H9 (cell line): ENCODE results near the gene SCN8A. TPM values are rescaled to one million over a fixed set of nuclear protein-coding genes. Genes with fewer than 3 reads are reported as not detected.

Source experiments
- DNase-seq: peaks from one replicate; pipeline ENCODE4 v3.0.0-alpha.2; 2017
- H2AFZ ChIP-seq: one replicate; pipeline ENCODE4 v1.6.1; 2013; ENCODE audit warnings: mild to moderate bottlenecking, low read length, control low read depth, moderate library complexity
- H2AK5ac ChIP-seq: 2 replicates; pipeline ENCODE4 v1.6.1; 2013; ENCODE audit warnings: low read length, control low read depth, mixed read lengths; ENCODE audit not compliant: insufficient read length
- H2BK120ac ChIP-seq: one replicate; pipeline ENCODE4 v1.6.1; 2013; ENCODE audit warnings: low read depth, mild to moderate bottlenecking, low read length, control low read depth, inconsistent platforms; ENCODE audit not compliant: poor library complexity, severe bottlenecking
- H2BK12ac ChIP-seq: 2 replicates; pipeline ENCODE4 v1.6.1; 2013; ENCODE audit warnings: low read length, control low read depth, mixed read lengths, low read depth; ENCODE audit not compliant: insufficient read length
- H2BK15ac ChIP-seq: 2 replicates; pipeline ENCODE4 v1.6.1; 2013; ENCODE audit warnings: low read depth, low read length, control low read depth
- H2BK20ac ChIP-seq: one replicate; pipeline ENCODE4 v1.6.1; 2013; ENCODE audit warnings: low read depth, mild to moderate bottlenecking, low read length, control low read depth, inconsistent platforms; ENCODE audit not compliant: poor library complexity, severe bottlenecking
- H2BK5ac ChIP-seq: 2 replicates; pipeline ENCODE4 v1.6.1; 2013; ENCODE audit warnings: low read length, control low read depth, mixed read lengths; ENCODE audit not compliant: insufficient read length
- H3K14ac ChIP-seq: 2 replicates; pipeline ENCODE4 v1.6.1; 2013; ENCODE audit warnings: low read length, control low read depth; ENCODE audit not compliant: insufficient read depth
- H3K18ac ChIP-seq: 2 replicates; pipeline ENCODE4 v1.6.1; 2013; ENCODE audit warnings: low read depth, mild to moderate bottlenecking, mixed read lengths, low read length, control low read depth; ENCODE audit not compliant: insufficient read length
- H3K23ac ChIP-seq: 2 replicates; pipeline ENCODE4 v1.6.1; 2013; ENCODE audit warnings: low read length, control low read depth, mixed read lengths, low read depth; ENCODE audit not compliant: insufficient read length
- H3K23me2 ChIP-seq: 2 replicates; pipeline ENCODE4 v1.6.1; 2013; ENCODE audit warnings: low read depth, mild to moderate bottlenecking, mixed read lengths, low read length, control low read depth; ENCODE audit not compliant: insufficient read length, poor library complexity, severe bottlenecking
- H3K27ac ChIP-seq: 2 replicates; pipeline ENCODE4 v1.5.1; 2013; ENCODE audit warnings: low read length, control low read depth, mixed read lengths, low read depth; ENCODE audit not compliant: insufficient read length
- H3K27me3 ChIP-seq: 2 replicates; pipeline ENCODE4 v1.6.1; 2013; ENCODE audit warnings: low read length, control low read depth, inconsistent platforms; ENCODE audit not compliant: insufficient read depth
- H3K4ac ChIP-seq: 2 replicates; pipeline ENCODE4 v1.6.1; 2013; ENCODE audit warnings: low read depth, mild to moderate bottlenecking, control low read depth, inconsistent platforms, low read length, moderate library complexity
- H3K4me1 ChIP-seq: 2 replicates; pipeline ENCODE4 v1.6.1; 2013; ENCODE audit warnings: low read length, control low read depth, inconsistent platforms; ENCODE audit not compliant: insufficient read depth
- H3K4me2 ChIP-seq: 2 replicates; pipeline ENCODE4 v1.6.1; 2013; ENCODE audit warnings: low read length, control low read depth, mixed read lengths; ENCODE audit not compliant: insufficient read length, insufficient read depth
- H3K56ac ChIP-seq: 2 replicates; pipeline ENCODE4 v1.6.1; 2013; ENCODE audit warnings: low read depth, mild to moderate bottlenecking, mixed read lengths, low read length, control low read depth; ENCODE audit not compliant: insufficient read length
- H3K79me1 ChIP-seq: 2 replicates; pipeline ENCODE4 v1.6.1; 2013; ENCODE audit warnings: low read depth, mild to moderate bottlenecking, moderate library complexity, low read length, control low read depth, inconsistent platforms; ENCODE audit not compliant: insufficient read depth, poor library complexity, severe bottlenecking
- H3K79me2 ChIP-seq: 2 replicates; pipeline ENCODE4 v1.6.1; 2013; ENCODE audit warnings: low read length, control low read depth, inconsistent platforms; ENCODE audit not compliant: insufficient read depth
- H3K9ac ChIP-seq: 2 replicates; pipeline ENCODE4 v1.6.1; 2013; ENCODE audit warnings: low read length, control low read depth, mixed read lengths; ENCODE audit not compliant: insufficient read length; ENCODE audit errors: extremely low read depth
- H3K9me3 ChIP-seq: one replicate; pipeline ENCODE4 v1.6.1; 2013; ENCODE audit warnings: low read depth, low read length, inconsistent platforms; ENCODE audit not compliant: control insufficient read depth
- H3T11ph ChIP-seq: one replicate; pipeline ENCODE4 v1.6.1; 2013; ENCODE audit warnings: mild to moderate bottlenecking, low read length, control low read depth, inconsistent platforms
- H4K20me1 ChIP-seq: one replicate; pipeline ENCODE4 v1.6.1; 2013; ENCODE audit not compliant: control insufficient read depth, insufficient read length, insufficient read depth
- H4K5ac ChIP-seq: 2 replicates; pipeline ENCODE4 v1.6.1; 2013; ENCODE audit warnings: low read depth, mild to moderate bottlenecking, mixed read lengths, low read length, control low read depth; ENCODE audit not compliant: insufficient read length
- H4K8ac ChIP-seq: replicated peaks from 2 replicates; pipeline ENCODE4 v1.6.1; 2013; ENCODE audit warnings: low read length, control low read depth, mixed read lengths, low read depth; ENCODE audit not compliant: insufficient read length
- H4K91ac ChIP-seq: 2 replicates; pipeline ENCODE4 v1.6.1; 2013; ENCODE audit warnings: low read depth, mild to moderate bottlenecking, moderate library complexity, mixed read lengths, low read length, control low read depth; ENCODE audit not compliant: insufficient read length
- H3K27ac Mint-ChIP-seq, 3 experiments: 2 replicates in 2 of 3; 3 replicates in 1 of 3; pipeline ENCODE4 v1.8.0; 2020 to 2021; ENCODE audit warnings: mixed read lengths in 3 of 3, mild to moderate bottlenecking in 1 of 3, moderate library complexity in 1 of 3
- H3K27me3 Mint-ChIP-seq: 2 replicates; pipeline ENCODE4 v1.8.0; 2021; ENCODE audit warnings: low read depth, mild to moderate bottlenecking, moderate library complexity, mixed read lengths
- H3K36me3 Mint-ChIP-seq, 3 experiments: 2 replicates in 2 of 3; 3 replicates in 1 of 3; pipeline ENCODE4 v1.8.0; 2020 to 2021; ENCODE audit warnings: low read depth in 3 of 3, mixed read lengths in 3 of 3; ENCODE audit not compliant: insufficient read depth in 1 of 3
- H3K4me1 Mint-ChIP-seq, 2 experiments: 2 replicates each; pipeline ENCODE4 v1.8.0; 2020; ENCODE audit warnings: mixed read lengths in 2 of 2
- H3K4me3 Mint-ChIP-seq, 2 experiments: 2 replicates in 1 of 2; 3 replicates in 1 of 2; pipeline ENCODE4 v1.8.0; 2020 to 2021; ENCODE audit warnings: mild to moderate bottlenecking in 2 of 2, mixed read lengths in 2 of 2, moderate library complexity in 1 of 2
- H3K9me3 Mint-ChIP-seq, 2 experiments: 2 replicates in 1 of 2; 3 replicates in 1 of 2; pipeline ENCODE4 v1.8.0; 2020; ENCODE audit warnings: mild to moderate bottlenecking in 2 of 2, mixed read lengths in 2 of 2, moderate library complexity in 1 of 2
- WGBS: extraction: QIAGEN DNeasy Blood & Tissue Kit; methylation state at CpG from one replicate; pipeline ENCODE4 v1.1.7; 2013; ENCODE audit warnings: missing lambda C conversion rate, low lambda C conversion rate, mixed read lengths; ENCODE audit not compliant: insufficient read length; ENCODE audit errors: extremely low coverage; 5-methylcytosine and 5-hydroxymethylcytosine counted together
- total RNA-seq: library from RNA; stranded (reverse); gene quantifications from 2 replicates; pipeline ENCODE4 v1.2.1, GENCODE V29; 2021
- TF ChIP-seq, protein P1 (sequence below): fragments of 200-600 bp; sonication (generic); conservative IDR thresholded peaks from 3 replicates; pipeline ENCODE4 v1.8.0; 2021; ENCODE audit warnings: antibody characterized with exemption, mild to moderate bottlenecking

Gene SCN8A
- total RNA-seq, 1 experiment from 2014 or later = 15.2 TPM

DNA sequence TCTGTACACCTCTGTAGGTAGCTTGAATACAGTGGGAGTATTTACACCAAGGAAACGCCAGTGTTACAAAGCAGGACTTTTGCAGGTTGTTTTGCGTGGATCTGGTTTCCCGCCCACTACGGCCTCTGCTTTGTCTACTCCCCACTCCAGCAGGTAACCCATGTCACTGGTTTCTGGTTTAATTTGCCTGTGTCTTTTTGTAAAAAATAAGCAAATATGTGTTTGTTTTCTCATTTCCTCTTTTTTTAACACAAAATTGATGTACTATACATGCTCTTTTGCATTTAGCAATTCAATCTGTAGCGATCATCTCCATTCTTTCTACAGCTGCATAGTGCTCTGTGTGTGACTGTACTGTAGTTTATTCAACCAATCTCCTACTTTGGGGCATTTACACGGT is 43.4 kb upstream of the SCN8A start:
- no peak overlapping the region for H4K8ac ChIP-seq
- H3K4ac ChIP-seq = no peak overlapping the region
- Mint-ChIP-seq H3K9me3 (no peaks in the 10 kb centered on the region; a peak in 1 of 5 replicates), H3K27me3 (no peaks in the 10 kb centered on the region), H3K36me3 (no peaks in the 10 kb centered on the region), H3K4me1 (peaks cover 40 to 48% of the 10 kb centered on the region in 2 experiments), H3K4me3 (no peak overlapping the region), H3K27ac (no peak overlapping the region)
- H3K9ac ChIP-seq = no peak overlapping the region
- no peak overlapping the region for H2BK15ac ChIP-seq
- H4K20me1 ChIP-seq = no peaks in the 10 kb centered on the region
- H3K79me1 ChIP-seq = no peaks in the 10 kb centered on the region
- no peak overlapping the region for H3T11ph ChIP-seq
- no peak overlapping the region for H3K18ac ChIP-seq
- no peak overlapping the region for H4K91ac ChIP-seq
- H2BK120ac ChIP-seq = no peak overlapping the region
- no peak overlapping the region for H2BK5ac ChIP-seq
- TF ChIP-seq, protein P1, sequence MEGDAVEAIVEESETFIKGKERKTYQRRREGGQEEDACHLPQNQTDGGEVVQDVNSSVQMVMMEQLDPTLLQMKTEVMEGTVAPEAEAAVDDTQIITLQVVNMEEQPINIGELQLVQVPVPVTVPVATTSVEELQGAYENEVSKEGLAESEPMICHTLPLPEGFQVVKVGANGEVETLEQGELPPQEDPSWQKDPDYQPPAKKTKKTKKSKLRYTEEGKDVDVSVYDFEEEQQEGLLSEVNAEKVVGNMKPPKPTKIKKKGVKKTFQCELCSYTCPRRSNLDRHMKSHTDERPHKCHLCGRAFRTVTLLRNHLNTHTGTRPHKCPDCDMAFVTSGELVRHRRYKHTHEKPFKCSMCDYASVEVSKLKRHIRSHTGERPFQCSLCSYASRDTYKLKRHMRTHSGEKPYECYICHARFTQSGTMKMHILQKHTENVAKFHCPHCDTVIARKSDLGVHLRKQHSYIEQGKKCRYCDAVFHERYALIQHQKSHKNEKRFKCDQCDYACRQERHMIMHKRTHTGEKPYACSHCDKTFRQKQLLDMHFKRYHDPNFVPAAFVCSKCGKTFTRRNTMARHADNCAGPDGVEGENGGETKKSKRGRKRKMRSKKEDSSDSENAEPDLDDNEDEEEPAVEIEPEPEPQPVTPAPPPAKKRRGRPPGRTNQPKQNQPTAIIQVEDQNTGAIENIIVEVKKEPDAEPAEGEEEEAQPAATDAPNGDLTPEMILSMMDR = no peak
- no peaks in the 10 kb centered on the region for H3K9me3 ChIP-seq
- H3K14ac ChIP-seq = no peak overlapping the region
- H3K4me1 ChIP-seq = peaks cover 2% of the 10 kb centered on the region; the same call in 1 of the 2 replicates
- H3K27me3 ChIP-seq = no peaks in the 10 kb centered on the region
- H3K4me2 ChIP-seq = no peak overlapping the region
- H2AFZ ChIP-seq = no peak overlapping the region
- no peak overlapping the region for H2BK20ac ChIP-seq
- no peak overlapping the region for H2BK12ac ChIP-seq
- no peak for DNase-seq
- no peak overlapping the region for H3K27ac ChIP-seq
- H2AK5ac ChIP-seq = no peak overlapping the region
- H3K79me2 ChIP-seq = no peaks in the 10 kb centered on the region
- H3K23ac ChIP-seq = no peak overlapping the region
- no peak overlapping the region for H3K56ac ChIP-seq
- no peak overlapping the region for H4K5ac ChIP-seq
- no CpG with 5 or more reads among the region's 6 CpGs for WGBS
- no peaks in the 10 kb centered on the region for H3K23me2 ChIP-seq
